ENCODE results near the gene MARS1. TPM values are rescaled to one million over a fixed set of nuclear protein-coding genes. Genes with fewer than 3 reads are reported as not detected.

MARS1 gene
- polyA plus RNA-seq, 1 donor: 83.8 TPM

DNA sequence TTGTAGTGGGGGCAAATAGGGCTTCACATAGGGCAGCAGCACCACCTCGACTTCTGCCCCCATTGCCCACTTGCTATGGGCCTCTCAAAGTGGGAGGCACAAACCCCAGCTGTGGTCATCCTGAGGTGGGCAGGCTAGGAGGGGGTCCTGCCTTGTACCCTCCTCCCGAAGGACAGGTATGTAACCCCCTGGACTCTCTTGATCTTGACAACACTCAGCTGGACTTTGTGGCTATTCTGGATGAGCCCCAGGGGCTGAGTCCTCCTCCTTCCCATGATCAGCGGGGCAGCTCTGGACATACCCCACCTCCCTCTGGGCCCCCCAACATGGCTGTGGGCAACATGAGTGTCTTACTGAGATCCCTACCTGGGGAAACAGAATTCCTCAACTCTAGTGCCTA is 16.2 kb upstream of the MARS1 start:
- DNase-seq (ENCODE audit: low read depth): no peak

- no peak for DNase-seq (ENCODE audit: low read depth)
Observed at GRCh38 chr12:57472391-57472790, 15.5 kb upstream of the MARS1 start.

- no peak for DNase-seq (ENCODE audit: low read depth)
Observed at GRCh38 chr12:57473392-57473791, 14.5 kb upstream of the MARS1 start.

DNA sequence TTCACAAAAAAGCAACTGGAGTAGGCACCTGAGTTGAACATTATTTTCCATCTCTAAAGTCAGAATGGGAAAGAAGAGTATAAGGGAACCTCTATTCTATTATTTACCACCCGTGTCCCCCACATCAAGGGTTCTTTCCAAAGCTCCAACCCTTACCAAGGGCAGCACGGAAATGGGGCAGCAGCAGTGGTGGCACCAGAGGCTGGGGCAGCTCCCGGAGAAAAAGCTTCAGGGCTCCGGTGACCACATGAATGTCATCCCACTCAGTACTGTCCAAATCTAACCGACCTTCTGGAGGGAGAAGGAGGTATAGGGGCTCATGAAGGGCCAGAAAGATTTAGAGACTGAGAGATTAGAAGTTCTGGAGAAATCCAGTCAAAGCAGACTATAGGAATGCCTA is 14.0 kb upstream of the MARS1 start:
- DNase-seq (ENCODE audit: low read depth): no peak

GRCh38 chr12:57474430-57474829 is 13.4 kb upstream of the MARS1 start:
- DNase-seq (ENCODE audit: low read depth): no peak

DNA sequence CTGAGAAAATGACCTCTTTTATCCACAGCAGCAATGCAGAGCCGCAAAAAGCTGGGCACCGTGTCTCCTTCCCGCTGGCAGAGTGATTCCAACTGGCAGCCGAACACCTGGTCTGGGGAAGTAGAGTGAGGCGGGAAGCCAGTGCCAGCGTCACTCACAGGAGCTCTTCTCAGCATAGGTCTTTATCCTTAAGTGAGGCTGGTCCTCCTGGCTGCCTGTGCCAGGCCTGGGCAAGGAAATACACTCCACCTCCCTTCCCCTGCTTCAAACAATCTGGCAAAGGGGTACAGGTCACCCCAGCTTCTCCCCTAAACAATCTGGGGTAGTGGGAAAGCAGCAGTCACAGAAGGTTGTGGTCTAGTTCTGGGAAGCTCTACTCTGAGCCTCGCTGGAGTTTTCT is 13.0 kb upstream of the MARS1 start:
- no peak for DNase-seq (ENCODE audit: low read depth)

DNA sequence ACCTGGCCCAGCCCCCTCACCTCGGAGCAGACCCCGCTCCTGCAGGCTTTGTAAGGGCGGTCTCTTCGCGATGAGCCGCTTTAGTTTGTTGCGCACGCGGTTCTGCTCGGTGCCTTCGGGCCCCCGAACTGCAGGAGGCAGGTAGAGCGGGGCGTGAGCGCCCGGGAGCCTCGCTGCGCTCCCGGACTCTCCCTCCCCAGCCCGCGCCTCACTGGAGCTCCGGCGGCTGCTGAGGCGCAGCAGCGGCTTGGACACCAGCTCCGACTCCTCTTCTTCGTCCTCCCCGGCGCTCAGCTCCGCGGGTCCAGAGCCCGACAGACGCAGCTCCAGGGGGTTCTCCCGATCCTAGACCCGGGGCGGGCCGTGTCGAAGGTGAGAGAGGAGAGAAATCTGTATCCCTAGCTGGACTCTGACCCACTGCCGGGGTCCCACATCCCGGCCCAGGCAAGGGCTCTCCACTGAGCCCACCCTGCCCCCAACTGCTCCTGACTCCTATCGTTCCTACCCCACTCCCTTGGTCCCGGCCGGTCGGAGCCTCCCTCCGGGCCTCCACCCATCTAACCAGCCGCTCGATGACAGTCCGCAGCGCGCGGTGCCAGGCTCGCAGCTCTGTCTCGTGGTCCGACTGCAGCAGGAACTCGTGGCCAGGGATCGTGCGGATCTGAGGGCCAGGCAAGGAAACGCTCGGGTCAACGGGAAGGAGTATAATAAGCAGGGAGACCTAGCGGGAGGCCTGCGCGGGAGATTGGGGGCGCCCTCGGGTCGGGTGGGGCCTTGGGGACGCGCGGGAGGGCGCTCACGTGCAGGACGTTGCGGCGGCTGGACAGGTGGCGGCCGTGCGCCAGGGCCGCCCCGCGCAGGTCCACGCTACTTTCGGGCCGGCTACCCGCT is 12.4 kb upstream of the MARS1 start:
- no peak for DNase-seq (ENCODE audit: low read depth)

GRCh38 chr12:57476162-57476992 is 11.5 kb upstream of the MARS1 start:
- DNase-seq (ENCODE audit: low read depth): no peak

DNA sequence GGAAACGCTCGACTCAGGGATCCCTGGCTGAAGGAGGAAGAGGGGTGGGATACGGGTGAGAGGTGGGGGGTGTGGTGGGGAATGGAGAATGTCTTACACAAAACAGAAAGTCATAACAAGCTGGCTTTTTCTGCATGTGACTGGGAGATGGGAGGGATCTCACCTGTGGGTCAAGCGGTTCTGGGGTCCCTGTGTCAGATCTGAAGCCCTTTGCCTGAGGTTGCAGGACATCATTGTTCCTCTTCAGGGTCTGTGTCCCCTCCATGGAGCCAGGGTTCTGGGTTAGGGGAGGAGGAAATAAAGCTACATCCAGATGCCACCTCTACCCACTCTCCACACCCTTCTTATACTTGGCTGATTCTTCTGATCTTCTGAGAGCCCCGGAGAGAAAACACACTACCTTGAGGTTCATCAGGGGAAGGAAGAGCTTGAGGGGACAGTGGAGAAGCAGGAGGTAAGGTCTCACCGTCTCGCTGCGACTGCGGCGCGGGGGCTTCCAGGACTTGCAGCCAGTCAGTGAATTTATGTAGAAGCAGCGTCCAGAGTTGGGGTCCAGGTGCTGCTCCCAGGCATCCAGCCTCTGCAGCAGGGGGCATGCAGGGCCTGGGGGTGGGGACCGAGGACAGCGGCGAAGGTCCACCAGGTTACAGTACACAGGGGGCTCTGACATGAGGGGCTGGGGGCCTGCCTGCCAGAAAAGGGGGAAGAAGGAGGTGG is 10.7 kb upstream of the MARS1 start:
- no peak for DNase-seq (ENCODE audit: low read depth)

DNA sequence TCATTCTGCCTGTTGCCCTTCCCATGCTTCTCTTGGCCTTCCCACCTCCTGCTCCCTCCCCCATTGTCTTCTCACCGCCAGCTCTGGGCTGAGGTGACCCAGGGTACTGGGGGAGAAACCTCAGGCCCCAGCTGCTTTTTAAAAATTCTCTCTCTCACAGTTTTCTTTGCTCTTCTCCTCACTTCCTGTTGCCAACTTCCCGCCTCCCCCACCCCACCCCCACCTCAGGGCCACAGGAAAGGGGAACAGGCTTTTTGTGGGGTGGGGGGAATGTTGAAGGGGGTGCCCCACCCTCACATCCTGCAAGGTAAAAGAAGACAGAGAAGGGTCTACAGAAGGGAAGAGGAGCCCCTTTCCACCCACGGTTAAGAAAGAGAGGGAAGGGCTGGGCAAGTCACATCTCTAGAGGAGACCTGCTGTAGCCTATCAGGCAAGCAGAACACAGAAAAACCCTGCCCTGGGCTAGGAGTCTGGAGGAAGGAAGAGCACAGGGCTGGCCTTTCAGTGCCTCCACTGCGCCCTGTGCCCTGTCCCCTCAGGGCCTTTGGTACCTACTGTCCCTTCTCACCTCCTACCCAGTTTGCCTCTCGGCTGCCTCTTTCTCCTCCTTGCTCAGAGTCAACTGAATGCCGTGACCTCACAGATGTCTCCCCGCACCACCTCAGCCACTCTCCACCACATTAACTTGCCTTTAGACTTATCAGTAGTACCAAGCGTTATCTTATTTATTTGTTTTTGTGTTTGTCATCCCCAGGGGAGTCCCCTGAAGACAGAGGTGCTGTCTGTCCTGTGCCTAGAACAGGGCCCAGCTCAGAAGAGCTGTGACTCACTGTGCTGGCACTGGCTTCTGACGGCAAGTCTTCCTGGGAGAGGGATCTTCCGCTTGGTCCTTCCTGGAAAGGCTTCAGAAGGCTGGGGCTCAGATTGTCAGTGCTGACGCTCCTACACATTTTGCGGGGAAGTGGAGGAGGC is 9.9 kb upstream of the MARS1 start:
- no peak for DNase-seq (ENCODE audit: low read depth)

GRCh38 chr12:57479043-57479375 is 8.9 kb upstream of the MARS1 start:
- no peak for DNase-seq (ENCODE audit: low read depth)

GRCh38 chr12:57479376-57480115 is 8.3 kb upstream of the MARS1 start, which contains the start of gene ARHGAP9:
Gene ARHGAP9 (minus strand): TSS chr12:57479866. CDS start chr12:57479406, 460 bp downstream.
- DNase-seq (ENCODE audit: low read depth): no peak

GRCh38 chr12:57481671-57482070 is 6.2 kb upstream of the MARS1 start:
- DNase-seq (ENCODE audit: low read depth): no peak

DNA sequence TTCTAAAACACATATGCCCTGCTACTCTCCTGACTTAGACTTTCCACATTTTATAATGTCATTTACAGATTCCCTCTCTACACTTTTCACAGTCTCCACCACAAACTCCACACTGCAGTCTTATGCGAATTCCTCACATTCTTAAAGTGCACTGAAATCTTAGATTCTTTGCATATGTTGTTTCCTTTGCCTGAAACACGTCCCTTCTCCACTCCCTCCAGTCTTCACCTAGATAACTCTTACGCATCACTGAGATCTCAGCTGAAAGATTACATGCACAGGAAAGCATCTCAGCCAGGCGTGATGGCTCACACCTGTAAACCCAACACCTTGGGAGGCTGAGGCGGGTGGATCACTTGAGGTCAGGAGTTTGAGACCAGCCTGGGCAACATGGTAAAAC is 4.4 kb upstream of the MARS1 start:
- DNase-seq (ENCODE audit: low read depth): no peak

DNA sequence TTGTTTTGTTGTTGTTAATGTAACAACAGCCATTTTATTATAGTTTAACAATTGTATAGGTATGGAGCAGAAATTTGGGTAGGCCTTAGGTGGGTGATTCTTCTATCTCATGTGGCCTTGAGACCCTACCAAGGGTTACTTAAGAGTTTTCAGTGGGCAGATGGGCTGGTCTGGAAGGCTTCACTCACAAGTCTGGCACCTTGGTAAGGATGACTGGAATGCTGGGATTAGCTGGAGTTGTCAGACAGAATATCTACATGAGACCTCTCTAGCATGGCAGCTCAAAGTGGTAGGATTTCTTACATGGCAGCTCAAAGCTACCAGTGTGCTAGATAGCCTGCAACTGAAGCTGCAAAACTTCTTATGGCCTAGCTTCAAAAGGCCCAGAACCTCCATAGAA is 2.2 kb upstream of the MARS1 start:
- DNase-seq (ENCODE audit: low read depth): no peak

- no peak for DNase-seq (ENCODE audit: low read depth)
Observed at GRCh38 chr12:57487055-57487596, 742 bp upstream of the MARS1 start.

DNA sequence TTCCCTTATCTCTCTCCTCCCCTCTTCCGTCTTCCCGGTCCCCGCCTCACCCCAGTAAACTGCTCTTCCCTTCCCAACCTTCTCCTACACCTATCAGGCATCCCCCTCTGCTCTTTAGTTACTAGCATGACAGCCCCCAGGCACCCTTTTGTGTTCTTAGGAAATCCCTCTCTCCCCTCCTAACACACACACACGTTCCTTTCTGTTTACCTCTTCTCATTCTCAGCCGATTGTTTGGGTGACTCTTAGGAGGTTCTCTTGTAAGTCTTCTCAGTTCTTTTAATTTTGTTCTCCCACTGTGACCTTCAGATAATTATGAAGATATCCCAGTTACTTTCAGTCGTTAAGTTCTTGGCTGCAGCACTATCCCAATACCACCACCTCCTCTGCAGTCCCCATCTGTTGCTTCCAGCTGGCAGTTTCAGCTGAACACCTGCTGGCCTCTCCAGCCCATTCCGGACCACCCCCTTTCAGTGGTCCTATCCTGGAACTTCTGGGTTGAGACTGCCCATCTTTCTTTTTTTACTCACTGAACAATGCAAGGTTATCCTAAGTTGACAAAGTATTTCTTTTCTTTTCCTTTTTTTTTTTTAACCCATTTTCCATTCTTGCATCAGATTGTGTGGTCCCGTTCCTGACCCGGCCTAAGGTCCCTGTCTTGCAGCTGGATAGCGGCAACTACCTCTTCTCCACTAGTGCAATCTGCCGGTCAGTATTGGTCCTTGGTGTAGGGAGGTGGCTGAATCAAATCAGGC is 711 bp downstream of the MARS1 start:
- no peak for DNase-seq (ENCODE audit: low read depth)

DNA sequence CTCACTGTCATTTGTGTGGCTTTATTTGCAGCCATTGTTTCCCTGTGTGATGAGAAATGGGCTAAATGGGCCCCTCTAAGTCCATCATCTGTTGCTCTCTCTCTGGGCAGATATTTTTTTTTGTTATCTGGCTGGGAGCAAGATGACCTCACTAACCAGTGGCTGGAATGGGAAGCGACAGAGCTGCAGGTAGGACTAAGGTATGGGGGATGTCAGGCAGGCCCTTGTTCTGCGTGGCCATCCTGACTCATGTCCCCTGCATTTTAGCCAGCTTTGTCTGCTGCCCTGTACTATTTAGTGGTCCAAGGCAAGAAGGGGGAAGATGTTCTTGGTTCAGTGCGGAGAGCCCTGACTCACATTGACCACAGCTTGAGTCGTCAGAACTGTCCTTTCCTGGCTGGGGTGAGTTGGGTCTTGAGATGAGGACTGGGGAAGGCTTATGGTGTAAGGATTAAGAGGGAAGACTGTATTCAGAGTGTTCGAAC is 1.3 kb downstream of the MARS1 start:
- no peak for DNase-seq (ENCODE audit: low read depth)

DNA sequence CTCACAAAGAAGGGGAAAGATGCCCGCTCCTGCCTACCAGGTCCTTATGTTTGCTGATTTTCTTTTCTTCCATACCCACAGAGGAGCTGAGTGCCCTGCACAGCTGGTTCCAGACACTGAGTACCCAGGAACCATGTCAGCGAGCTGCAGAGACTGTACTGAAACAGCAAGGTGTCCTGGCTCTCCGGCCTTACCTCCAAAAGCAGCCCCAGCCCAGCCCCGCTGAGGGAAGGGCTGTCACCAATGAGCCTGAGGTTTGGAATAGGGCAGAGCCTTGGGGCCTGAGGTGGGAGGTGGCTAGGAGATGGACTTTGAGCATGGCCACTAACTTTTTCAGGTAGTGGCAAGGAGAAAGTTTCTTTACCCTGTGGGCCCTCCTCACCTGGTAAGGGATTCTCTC is 2.3 kb downstream of the MARS1 start:
- DNase-seq (ENCODE audit: low read depth): no peak
